GM19452 (cell line): ENCODE data around the gene IL34.

Source experiments
- ATAC-seq: cut with Tn5 transposase; IDR thresholded peaks from one replicate; pipeline ENCODE4 v1.9.1; 2021; ENCODE audit not compliant: unreplicated experiment

The IL34 gene

DNA sequence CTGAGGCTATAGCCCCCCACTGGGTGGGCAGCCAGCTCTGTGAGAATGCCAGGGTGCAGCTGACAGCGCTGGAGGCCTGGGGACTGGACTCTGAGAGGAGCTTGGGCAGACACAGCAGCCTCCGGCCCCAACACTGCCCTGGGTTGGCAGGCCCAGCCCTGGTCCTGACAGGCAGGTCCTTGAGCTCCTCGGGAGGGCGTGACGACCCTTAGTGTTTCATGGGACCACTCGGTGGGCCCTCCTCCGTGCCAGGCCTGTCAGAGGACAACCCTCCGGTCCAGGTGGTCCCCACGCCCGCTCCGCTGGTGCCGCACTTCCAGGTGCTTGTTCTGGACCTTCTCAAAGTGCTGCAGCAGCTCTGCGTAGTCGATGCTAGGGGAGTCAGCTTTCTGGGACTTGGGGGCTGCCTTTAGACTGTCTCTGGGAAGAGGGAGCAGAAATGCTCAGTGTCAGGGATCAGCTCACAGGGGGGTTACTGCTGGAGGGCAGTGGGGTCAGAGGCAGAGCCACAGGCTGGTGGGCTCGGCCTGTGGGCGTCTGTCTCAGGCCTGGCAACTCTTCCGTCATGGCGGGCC lies 41.4 kb downstream of the IL34 start:
- no peak for ATAC-seq

GRCh38 chr16:70688246-70688742 lies 41.9 kb downstream of the IL34 start:
- ATAC-seq: no peak

GRCh38 chr16:70689035-70689969 lies 42.9 kb downstream of the IL34 start:
- no peak for ATAC-seq

- no peak for ATAC-seq
These were observed 43.9 kb downstream of the IL34 start for GRCh38 chr16:70689970-70690891.

GRCh38 chr16:70691223-70692129 lies 45.1 kb downstream of the IL34 start:
- ATAC-seq: no peak

DNA sequence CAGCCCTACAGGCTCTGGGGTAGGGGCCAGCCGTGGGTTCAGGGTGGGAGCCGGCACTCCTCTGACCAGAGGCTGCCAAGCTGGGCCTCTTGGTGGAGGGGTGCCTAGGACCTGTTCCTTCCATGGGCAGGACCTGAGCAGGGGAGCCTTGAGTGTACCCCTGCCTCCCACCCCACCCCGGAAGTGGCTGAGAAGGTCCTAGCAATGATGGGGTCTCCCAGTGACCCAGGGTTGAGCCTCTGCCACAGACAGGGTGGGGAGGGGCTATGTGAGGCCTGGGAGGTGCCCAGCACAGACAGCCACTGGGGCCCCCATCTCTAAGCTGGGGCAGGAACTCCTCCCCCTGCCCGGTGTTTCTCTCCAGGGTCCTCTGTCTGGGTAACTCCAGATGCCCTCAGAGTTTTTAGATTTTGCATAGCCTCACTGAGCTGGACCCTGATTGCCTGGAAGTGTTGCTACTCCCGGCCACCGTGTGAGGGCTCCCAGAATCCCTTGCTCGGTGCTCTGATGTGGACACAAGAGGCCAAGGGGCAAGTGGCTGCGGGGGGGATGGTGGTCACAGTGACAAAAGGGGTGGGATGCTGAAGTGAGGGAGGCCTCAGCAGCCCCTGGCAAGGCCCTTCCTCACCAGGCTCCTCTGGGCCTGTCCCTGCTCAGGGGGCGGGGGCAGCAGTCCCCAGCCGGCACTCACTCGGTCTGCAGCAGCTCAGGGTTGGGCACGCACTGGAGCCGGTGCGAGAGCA lies 45.9 kb downstream of the IL34 start:
- no peak for ATAC-seq

DNA sequence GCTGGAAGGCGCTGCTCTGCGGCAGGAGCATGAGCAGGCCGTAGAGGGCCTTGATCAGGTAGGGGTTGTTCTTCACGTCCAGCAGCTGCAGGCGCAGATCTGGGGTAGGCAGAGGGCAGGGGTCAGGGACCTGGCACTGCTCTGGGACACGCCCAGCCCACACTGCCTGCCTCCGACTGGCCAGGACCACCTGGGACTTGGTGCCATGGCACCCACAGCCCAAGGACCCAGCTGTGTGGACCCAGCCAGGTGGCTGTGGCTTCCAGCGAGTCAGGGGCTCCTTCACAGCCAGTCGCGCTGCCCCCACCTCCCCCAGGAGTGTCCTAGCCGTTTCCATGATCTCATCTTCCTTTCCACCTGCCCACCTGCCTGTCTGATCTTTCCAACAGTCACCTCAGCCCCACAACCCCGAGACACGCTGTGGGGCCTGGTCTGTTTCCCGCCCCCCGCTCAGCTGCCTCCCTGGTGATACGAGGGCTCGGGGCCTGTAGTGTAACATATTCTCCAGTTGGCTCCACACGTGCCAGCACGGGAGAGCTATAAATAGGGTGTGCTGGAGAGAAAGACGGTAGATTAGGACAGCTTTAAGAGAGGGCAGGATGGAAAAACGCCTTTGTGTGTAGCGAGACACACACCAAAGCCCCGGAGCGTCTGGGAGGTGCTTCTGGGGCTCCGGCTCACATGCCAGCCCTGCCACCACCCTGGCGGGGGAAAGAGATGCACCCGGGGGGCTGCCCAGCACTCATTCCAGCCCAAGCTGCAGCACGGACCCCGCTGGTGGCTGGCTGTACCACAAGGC lies 46.7 kb downstream of the IL34 start:
- ATAC-seq: no peak

DNA sequence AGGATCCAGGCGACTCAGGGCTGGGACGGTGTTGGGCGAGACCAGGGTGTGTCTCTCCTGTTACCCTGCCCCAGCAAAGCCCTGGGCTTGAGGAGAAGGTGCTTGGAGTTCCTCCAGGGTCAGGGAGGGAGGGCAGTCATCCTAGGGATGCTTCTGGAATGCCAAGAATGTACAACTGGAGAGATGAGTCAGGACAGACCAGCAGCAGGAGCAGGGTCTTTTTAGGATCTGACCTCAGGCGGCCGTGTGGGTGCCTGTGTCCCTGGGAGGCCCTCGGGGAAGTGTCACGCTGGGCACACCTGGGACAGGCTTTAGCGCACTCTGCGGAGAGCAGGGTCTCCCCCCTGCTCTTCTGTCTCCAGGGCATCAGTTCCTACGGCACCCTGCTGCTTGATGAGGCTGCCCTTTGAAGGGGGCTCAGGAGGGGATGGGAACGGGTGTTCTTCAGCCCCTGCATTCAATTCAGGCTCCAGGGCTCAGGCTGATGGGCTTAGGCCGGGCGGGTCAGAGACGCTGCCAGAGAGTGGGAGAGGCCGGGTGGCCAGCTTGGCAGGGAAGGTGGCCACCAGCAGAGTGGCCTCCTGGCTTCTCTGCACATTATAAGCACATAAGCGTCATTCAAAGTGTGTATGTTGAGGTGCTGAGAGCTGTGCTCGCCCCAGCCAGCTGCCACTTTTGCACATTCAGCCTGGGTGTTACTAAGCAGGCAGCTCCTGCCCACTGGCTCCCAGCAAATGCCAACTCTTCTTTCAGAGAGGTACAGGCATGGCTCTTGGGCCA lies 47.9 kb downstream of the IL34 start:
- no peak for ATAC-seq

GRCh38 chr16:70694868-70695218 lies 48.5 kb downstream of the IL34 start:
- no peak for ATAC-seq

DNA sequence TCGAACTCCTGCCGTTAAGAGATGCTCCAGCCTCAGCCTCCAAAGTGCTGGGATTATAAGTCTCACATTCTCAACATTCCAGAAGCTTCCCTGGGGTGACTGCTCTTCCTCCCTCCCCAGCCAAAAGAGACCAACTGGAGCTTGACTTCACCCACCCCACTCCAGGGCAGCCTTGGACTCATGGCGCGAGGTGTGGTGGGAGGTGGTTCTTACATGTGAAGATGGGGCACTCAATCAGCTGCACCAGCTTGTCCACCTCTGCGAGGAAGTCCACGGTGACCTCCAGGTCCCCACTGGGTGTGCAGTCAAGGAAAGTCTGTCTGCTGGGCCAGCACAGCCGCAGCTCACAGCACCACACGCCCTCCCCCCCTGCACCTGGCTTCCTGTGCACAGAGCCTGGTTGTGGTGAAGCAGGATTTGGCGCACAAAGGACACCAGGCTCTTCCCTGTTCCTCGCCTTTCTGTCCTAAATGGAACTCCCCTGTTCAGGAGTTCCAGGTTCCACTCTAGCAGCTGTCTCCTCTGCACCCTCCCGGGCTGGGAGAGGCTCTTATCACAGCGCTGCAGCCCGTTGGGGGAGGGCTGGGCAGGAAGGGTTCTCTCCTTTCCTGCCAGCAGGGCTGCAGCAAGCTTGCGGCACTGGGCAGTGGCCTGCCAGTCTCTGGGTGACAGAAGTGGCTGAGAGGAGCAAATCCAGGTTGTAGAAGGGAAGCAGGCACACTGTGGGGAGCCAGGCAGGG lies 49.1 kb downstream of the IL34 start:
- no peak for ATAC-seq

GRCh38 chr16:70696355-70696754 lies 50.0 kb downstream of the IL34 start:
- ATAC-seq: no peak

DNA sequence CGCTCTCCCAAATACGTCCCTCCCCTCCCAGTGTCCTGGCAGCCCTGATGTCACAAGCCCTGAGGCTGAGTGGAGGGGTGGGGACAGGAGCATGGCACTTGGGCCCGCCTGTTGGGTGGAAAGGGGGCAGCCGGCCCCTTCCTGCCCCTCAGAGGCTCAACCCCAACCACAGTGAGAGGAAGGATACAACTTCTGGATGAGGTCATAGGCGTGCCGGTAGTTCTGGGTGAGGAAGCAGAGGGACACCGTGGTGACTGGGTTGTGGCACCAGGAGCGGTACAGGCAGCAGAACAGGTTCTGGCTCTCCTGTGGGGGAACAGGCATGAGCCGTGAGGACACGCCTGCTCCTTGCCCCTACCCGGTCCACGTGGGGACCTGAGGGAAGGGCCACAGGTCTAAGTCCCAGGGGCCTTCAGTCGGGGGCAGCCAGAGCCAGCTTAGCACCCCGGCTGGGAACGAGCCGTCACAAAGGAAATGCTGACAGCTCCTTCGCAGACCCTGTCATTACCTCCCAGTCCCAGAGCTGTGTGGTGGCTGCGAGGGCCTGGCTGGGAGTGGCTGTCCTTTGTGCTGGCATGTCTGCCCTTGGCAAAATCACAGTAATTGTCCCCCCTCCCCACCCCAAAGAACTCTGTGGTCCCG lies 50.7 kb downstream of the IL34 start:
- ATAC-seq: no peak

DNA sequence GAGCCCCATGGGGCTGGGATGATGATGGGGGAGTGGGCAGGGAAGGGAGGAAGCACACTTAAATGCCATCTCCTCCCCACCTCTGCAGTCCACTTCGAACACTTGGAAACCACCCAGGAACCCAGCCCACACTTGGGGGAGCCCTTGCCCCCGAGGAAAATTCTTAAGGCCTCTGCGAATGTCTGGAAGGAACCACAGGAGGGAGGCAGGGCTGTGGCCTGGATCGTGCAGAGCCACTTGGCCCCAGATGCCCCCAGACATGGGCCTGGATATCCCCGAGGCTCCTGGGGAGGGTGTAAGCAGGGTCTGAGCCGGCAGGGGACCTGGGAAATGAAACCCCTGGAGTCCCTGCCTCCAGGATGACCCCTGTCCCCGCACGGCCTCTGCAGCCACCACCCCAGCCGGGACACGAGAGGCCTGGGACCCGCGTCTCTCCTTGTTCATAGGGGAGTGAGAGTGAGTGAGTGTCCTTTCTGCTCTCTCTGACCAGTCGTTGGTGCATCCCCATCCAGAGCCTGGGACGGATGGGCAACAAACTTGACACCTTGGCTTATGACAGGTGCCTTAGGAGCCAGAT lies 51.3 kb downstream of the IL34 start:
- ATAC-seq: no peak

GRCh38 chr16:70698901-70699300 lies 52.5 kb downstream of the IL34 start:
- ATAC-seq: no peak

DNA sequence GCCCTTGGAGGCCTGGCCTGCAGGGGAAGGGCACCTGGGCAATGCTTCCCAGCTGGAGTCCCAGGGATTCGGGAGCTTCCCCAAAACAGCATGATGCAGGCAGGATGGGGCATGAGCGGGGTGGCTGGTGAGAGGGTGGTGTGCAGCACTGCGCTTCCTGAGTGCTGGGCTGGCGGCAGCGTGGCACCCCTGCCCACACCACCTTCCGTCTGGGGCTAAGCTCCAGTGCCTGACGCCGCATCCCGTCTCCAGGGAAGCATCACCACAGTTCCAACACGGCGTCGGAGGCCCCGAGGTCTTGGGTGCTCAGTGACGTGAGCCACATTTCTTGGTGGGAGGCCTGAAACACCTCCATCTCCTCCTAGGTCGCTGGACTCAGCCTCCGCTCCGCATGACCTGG lies 53.3 kb downstream of the IL34 start:
- ATAC-seq: no peak
